Peyer's patch (tissue), 4 donors: ENCODE data around the gene GOLGA8A.
"Not testable (repeated sequence)": the region's sequence is repeated elsewhere in the genome, so short reads cannot be mapped to it uniquely, and the experiment has no call there.

ENCODE experiments used
- POLR2A ChIP-seq, 2 donors: fragments of 450-650 bp; IDR thresholded peaks; one replicate each; pipeline ENCODE4 v1.5.1; 2017; ENCODE audit warnings: antibody characterized with exemption in 2 of 2, mild to moderate bottlenecking in 2 of 2, moderate library complexity in 2 of 2
- TF ChIP-seq, protein P1 (sequence below), 6 experiments: fragments of 450-650 bp in 4 of 6; fragments of 200-600 bp in 2 of 6; sonication (generic) in 1 of 6; IDR thresholded peaks; one replicate each; pipeline ENCODE4 v1.5.1; 2017 to 2019; ENCODE audit warnings: antibody characterized with exemption in 6 of 6, mild to moderate bottlenecking in 3 of 6, moderate library complexity in 1 of 6

DNA sequence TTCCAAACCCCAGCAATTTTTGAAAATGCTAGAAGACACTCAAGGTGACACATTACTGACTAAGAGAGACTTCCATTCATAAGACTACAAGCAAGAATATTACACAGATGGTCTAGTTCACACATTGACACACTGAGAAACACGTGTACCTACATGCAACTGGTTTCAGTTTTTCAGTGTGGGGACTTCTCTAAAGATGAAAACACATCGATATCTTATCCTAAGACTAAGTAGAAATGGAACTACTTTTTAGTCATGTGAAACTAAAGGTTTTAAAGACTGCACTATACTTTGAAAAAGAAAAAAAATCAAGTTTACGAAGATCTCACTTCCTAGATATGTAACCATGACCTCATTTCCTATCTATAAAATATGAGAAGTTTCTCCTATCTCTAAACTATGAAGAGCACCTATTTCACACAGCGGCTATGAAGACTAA is 34.4 kb downstream of the GOLGA8A start:
- not testable (repeated sequence) for TF ChIP-seq POLR2A (IDR thresholded peaks at IDR 0.05)
- TF ChIP-seq, protein P1, sequence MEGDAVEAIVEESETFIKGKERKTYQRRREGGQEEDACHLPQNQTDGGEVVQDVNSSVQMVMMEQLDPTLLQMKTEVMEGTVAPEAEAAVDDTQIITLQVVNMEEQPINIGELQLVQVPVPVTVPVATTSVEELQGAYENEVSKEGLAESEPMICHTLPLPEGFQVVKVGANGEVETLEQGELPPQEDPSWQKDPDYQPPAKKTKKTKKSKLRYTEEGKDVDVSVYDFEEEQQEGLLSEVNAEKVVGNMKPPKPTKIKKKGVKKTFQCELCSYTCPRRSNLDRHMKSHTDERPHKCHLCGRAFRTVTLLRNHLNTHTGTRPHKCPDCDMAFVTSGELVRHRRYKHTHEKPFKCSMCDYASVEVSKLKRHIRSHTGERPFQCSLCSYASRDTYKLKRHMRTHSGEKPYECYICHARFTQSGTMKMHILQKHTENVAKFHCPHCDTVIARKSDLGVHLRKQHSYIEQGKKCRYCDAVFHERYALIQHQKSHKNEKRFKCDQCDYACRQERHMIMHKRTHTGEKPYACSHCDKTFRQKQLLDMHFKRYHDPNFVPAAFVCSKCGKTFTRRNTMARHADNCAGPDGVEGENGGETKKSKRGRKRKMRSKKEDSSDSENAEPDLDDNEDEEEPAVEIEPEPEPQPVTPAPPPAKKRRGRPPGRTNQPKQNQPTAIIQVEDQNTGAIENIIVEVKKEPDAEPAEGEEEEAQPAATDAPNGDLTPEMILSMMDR (IDR thresholded peaks at IDR 0.05), result not testable (repeated sequence)
